Kidney tubule cell (primary cell): Measurements from ENCODE around the gene MACF1.

Experiments
- DNase-seq: peaks from one replicate; pipeline ENCODE4 v3.0.0-alpha.2; 2018; ENCODE audit warnings: low spot score

MACF1 gene

GRCh38 chr1:39359028-39359570 is 154.6 kb downstream of the MACF1 start:
- no peak for DNase-seq

GRCh38 chr1:39360731-39361130 is 156.2 kb downstream of the MACF1 start:
- DNase-seq = peak; percentile 28

- DNase-seq = no peak
Measured at GRCh38 chr1:39361446-39361845, 157.0 kb downstream of the MACF1 start.

- DNase-seq = no peak
Measured at GRCh38 chr1:39363267-39363666, 158.8 kb downstream of the MACF1 start.

- DNase-seq = no peak
Measured at GRCh38 chr1:39368045-39368444, 163.6 kb downstream of the MACF1 start.

GRCh38 chr1:39369565-39369964 is 165.1 kb downstream of the MACF1 start:
- DNase-seq = no peak

GRCh38 chr1:39370602-39371001 is 166.1 kb downstream of the MACF1 start:
- DNase-seq = no peak

GRCh38 chr1:39372105-39372504 is 167.6 kb downstream of the MACF1 start:
- no peak for DNase-seq

GRCh38 chr1:39376656-39377055 is 172.2 kb downstream of the MACF1 start:
- DNase-seq = no peak

GRCh38 chr1:39378377-39378776 is 173.9 kb downstream of the MACF1 start:
- DNase-seq = peak; percentile 51

- DNase-seq = no peak
Measured at GRCh38 chr1:39379187-39379586, 174.7 kb downstream of the MACF1 start.

- DNase-seq = no peak
Measured at GRCh38 chr1:39380036-39380435, 175.5 kb downstream of the MACF1 start.

GRCh38 chr1:39381839-39382238 is 177.3 kb downstream of the MACF1 start:
- no peak for DNase-seq

- no peak for DNase-seq
Measured at GRCh38 chr1:39384305-39384704, 179.8 kb downstream of the MACF1 start.

- no peak for DNase-seq
Measured at GRCh38 chr1:39385067-39385988, 180.8 kb downstream of the MACF1 start.

- DNase-seq = no peak
Measured at GRCh38 chr1:39386997-39387396, 182.5 kb downstream of the MACF1 start.

GRCh38 chr1:39387452-39387851 is 183.0 kb downstream of the MACF1 start:
- DNase-seq = peak; percentile 89

- DNase-seq = peak; percentile 97
Measured at GRCh38 chr1:39391691-39392679, 187.5 kb downstream of the MACF1 start.

- no peak for DNase-seq
Measured at GRCh38 chr1:39392851-39393573, 188.5 kb downstream of the MACF1 start.

- no peak for DNase-seq
Measured at GRCh38 chr1:39393645-39394044, 189.2 kb downstream of the MACF1 start.

GRCh38 chr1:39394059-39394458 is 189.6 kb downstream of the MACF1 start:
- DNase-seq = no peak

- DNase-seq = peak; percentile 92
Measured at GRCh38 chr1:39394598-39394997, 190.1 kb downstream of the MACF1 start.
